Ammon's horn (tissue), 1 donor: Measurements from ENCODE around the gene MSL3B.

ENCODE experiments used
- DNase-seq: peaks from one replicate; pipeline ENCODE4 v3.0.0-alpha.2; 2016; ENCODE audit warnings: low spot score

The MSL3B gene

DNA sequence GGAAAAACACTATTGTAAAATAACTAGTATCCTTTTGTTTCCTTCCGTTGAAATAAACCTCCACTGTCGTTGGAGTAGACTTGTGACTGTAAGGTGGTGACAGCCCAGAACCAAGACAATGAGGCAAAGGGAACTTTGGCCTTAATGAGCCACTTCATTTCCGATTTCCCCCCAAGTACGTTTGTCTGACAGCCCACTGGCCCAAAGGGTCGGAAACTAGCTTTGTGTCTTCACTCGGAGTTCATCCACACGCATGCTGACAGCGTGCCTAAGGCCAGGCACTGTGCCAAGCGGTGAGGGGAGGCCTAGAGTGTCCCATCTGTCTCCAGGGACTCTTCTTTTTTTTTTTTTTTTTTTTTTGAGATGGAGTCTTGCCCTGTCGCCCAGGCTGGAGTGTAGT is 34.8 kb downstream of the MSL3B start:
- DNase-seq, result no peak

GRCh38 chr2:233832869-233833311 is 35.3 kb downstream of the MSL3B start:
- peak; percentile 22 for DNase-seq

DNA sequence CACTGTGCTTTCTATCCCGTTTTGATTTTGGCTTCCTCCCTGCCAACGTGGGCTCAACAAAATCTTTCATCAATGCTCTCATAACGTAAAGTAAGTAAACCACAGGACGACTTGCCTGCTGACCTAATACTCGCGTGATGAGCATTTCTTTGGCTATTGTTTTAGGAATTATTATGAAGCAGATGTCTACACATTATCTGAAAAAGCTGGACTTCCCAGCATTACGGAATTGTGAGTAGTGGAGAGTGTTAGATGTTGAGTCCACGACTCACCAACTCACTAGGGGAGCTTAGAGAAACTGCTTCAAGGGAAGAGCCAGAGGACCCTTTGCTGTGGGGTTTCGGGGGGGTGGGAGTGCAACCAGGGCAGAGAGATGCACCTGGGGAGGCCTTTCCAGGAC is 35.8 kb downstream of the MSL3B start:
- DNase-seq, result no peak

DNA sequence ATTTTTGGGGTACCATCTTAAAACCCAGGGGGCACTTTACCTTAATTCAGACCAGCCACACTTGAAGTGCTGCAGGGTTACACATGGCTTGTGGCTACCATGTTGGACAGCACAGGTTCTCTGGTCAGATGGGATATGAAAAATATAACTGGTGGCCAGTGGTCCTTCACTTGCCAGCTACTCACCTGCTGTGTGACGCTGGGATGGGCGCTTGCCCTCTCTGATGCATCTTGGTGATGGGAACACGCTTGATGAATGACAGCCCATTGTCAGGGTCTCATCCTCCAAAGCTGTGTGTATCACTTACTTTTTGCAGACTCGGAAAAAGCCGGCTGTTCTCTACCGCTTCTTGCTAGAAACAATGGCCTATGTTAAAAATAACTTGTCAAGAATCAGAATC is 36.3 kb downstream of the MSL3B start:
- no peak for DNase-seq

GRCh38 chr2:233831011-233831721 is 37.0 kb downstream of the MSL3B start:
- DNase-seq, result no peak

DNA sequence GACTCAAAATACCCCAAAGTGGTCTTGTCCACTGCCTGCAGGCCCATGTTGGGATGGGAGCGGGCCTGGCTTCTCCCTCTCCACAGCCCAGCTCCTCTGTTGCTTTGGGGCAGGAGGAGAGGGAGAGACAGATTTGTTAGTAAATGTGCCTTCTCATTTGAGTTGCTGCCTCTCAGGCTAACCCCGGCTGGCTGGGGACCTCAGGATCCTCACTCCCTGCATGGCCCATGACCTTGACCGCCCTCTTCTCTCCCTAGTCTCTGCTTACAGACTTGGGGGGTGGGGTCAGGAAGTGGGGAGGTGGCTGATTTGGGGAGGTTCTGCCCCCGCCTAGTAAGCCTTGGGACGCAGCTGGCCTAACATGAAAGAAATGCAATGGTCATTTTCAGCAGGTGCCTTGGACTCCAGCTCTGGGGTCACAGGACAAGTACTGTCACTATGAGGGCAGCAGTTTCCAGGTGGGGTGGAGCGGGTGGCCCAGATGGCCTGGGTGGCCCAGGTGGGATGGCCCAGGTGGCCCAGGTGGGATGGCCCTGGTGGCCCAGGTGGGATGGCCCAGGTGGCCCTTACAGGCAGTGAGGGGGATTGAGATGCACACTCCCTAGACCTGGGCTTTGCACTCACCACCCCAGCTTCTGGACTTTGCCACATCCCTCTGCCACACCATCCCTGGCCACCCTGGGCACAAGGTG is 37.9 kb downstream of the MSL3B start:
- no peak for DNase-seq

DNA sequence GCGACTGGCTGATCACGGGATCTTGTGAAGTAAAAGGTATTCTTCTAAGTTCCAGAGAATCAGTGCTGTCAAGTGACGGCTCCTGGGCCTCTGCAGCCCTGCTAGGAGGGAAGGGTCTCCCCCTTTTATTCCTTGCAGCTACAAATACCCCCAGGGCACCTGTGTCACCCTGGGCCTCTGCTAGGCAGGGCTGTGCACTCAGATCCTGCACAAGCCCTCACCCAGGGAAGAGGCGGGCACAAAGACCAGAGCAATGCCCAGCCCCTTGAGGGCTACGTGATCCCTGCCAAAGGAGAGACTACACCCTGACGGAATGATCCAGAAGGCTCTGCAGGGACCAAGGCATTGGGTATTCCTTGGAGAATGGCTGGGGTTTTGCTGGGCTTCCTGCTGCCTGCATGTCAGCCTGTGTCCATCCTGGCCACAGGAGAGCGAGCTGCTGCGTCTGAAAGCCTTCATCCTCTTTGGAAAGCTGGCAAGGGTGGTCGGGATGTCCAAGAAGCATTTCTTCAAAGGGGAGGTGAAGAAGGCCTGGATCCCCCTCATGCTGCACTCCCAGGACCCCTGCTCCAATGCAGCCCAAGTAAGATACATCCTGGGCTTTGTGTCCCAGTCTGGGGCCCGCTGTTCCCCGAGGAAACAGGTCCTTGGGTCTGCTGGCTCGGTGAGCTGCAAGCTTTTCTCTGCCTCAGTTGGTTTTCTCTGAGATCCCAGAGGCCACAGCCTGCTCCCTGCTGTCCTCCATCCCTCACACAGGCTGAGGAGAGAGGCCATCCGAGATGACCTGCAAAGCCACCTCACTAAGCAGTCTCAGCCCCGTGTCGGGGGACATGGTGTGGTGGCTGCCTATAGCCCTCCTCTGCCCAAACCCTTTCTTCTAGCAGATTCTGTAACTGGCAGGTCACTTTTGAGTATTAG is 38.7 kb downstream of the MSL3B start:
- no peak for DNase-seq

GRCh38 chr2:233828546-233829192 is 39.5 kb downstream of the MSL3B start:
- no peak for DNase-seq

DNA sequence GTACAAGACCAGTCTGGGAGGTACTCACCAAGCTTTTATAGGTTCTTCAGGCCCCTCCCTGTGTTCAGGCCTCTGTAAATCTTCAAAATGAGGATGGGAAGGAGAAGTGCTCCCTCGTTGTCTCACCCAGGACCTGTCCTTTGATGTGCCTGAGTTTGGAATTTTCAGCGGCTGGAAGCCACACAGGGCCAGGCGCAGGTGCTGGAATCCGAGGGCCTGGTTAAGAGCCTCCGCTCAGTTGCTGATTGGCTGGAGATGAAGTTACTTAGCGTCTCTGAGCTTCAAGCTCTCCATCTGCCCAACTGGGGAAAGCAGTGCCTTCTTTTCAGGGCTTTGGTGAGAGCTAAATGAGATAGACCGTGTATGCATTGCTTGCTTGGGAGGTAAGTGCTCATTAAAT is 43.8 kb downstream of the MSL3B start:
- DNase-seq, result no peak

GRCh38 chr2:233823731-233824121 is 44.5 kb downstream of the MSL3B start:
- DNase-seq, result no peak

DNA sequence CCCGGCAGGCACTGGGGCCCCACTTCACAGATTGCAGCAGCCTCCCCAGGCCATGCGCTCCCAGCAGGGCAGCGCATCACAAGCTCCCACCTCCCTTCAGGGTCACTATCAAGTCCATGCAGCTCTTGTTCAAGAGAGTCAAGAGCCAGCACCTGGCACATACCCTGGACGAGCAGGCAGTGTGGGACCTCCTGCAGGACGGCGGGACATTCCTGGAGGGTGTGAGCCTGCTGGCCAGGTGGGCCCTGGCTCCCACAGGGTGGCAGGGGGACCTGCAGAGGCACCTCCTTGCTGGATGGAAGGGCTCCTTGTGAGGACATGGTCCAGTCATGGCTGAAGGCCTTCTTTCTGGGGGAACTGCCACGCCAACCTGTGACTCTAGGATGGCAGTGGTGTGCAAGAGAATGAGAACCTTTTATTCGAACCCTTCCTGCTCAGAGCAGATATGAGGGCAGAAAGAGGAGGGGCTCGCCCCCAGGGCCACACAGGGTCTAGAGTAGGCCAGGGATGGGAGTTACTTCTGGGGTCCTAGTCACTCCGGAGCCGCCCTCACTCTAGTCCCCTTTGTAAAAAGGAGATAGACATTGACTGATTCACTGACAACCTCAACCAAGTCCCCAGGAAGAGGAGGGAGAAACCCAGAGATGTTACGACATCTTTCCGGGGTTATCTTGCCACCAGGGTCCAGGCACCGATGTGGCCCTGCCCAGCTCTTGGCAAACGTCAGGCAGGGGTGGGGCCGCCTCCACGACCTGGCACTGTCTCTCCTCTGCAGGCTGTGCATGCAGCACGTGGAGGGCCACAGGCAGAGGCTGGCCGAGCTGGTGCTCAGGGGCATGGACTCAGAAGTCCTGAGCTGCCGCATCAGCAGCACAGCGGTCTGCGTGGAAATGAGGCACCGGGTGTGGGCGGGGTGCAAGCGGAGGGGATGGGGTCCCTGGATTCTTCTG is 45.1 kb downstream of the MSL3B start:
- no peak for DNase-seq

DNA sequence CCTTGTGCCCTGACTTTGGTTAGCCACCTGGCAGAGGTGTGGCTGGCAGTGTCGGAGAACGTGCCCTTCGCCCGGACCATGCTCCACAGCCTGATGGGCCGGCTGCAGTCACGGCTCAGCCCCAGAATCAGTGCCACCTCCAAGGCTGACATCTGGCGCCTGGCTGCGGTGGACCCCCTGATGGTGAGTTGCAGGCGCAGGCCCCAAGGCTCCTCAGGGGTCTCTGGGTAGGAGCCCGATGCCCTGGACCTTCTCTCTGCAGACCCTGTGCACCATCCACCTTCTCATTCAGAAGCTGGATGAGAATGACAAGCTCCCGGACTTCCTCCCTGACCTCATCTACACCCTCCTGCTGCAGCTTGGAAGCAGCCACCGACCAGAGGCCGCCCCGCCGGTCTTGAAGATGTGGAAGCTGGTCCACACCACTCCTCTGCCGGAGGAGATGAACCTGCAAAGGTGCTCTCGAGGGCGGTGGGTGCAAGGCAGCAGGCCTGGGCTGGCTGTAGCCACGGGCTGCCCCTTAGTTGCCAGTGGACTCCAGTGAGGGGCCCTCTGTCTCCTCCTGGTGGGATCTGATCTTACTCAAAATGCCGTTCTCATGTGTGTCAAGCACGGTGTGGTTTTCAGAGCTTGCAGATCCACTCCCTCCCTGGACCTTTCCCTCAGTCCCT is 46.0 kb downstream of the MSL3B start:
- no peak for DNase-seq

DNA sequence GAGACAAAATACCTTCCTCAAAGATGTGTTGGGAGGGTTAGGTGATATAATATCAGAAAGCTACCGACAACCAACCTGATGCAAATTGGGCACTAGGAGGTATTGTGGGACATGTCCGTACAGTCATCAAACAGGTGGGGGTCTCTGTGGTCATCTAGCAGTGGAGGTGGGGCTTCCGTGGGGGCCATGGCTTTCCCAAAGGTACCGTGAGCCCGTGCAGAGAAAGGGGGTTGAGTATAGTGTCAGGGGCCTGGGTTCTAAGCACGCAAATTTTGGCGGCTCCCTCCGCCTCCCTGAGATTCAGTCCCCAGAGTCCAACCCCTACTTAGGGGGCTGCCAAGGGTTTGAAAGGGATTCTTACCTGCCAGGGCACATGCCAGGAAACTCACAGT is 46.5 kb downstream of the MSL3B start:
- DNase-seq, result no peak

DNA sequence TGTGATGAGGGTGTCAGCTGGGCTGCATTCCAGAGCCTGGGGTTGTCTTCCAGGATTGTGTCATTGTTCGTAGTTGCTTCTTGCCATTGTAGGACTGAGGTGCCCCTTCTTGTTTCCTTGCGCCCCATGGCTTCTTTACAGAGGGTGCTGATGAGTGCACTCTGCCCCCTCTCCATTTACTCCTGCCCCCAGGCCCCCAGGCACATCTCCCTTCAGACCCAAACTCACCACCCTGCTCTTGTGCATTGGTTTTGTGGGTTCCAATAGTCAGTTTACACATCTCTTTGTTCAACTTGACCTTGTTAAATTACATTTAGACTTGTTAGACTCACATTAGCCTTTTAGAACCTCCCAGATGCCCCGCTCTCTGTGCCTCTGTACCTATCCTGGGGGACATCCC is 47.0 kb downstream of the MSL3B start:
- no peak for DNase-seq

GRCh38 chr2:233820774-233821105 is 47.4 kb downstream of the MSL3B start:
- no peak for DNase-seq

- DNase-seq, result no peak
Measured at GRCh38 chr2:233819884-233820773, 48.1 kb downstream of the MSL3B start.

DNA sequence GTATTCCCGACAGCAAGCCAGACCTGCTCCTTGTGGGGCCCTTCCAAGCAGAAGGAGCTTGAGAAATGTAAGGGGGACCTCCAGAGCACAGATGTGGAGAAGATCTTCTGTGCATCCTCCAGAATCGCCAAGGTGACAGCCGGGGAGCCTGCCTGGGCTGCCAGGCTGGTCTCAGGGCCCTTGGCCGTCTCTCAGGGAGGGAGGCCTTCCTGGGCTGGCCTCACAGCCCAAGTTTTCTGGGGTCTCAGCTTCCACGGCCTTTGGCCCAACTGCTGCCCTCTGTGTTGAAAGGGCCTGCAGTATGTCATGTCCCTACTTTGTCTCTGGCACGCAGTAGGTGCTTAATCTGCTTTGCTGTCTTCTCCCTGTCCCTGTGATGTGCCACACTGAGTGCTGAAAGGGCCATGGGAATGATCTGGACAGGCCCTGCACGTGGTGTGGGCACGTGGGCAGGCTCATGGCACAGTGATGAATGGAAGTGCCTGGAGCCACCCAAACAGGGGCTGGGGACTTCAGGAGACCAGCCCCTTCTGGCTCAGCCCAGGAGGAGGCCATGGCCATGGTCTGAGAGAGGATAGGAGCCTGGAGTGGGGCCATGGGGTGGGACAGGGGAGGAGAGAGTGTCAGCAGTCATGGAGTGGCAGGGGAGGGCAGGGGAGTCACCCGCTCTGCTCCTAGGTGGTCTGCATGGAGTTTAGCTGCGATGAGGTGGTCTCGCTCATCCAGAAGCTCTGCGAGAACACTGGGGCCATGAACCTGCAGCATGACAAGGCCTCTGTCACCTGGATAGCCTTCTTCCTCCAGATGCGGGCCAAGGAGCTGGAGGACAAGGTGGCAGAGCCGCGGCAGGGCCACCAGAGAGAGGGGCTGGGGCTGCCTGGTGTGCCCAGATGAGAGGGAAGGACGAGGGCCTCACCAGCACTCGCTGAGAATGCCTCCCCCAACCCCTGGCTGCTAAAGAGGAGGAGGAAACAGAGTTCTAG is 49.3 kb downstream of the MSL3B start:
- DNase-seq, result no peak

- DNase-seq, result no peak
Measured at GRCh38 chr2:233817995-233818638, 50.1 kb downstream of the MSL3B start.
